GM12878 (cell line): ENCODE results near the gene AKNA. TPM values are rescaled to one million over a fixed set of nuclear protein-coding genes. Genes with fewer than 3 reads are reported as not detected.

Experiments used
- ATAC-seq: fragments of 200-7000 bp; cut with Tn5 transposase; 3 replicates; pipeline ENCODE4 v1.9.1; 2020; ENCODE audit warnings: mild to moderate bottlenecking, moderate library complexity
- BruUV-seq: library from RNA; stranded (reverse); fragments of 400-500 nt; replicated peaks from 2 replicates; lab custom pipeline; 2021; lab: Mats Ljungman, UMichigan
- CTCF ChIA-PET: fragments of 300-600 bp; sonication (Branson Sonifier 250); formaldehyde crosslinking; extraction: SDS; loops from one replicate; lab custom pipeline; 2021; ENCODE audit warnings: inconsistent platforms; lab: Yijun Ruan, JAX
- POLR2A ChIA-PET: fragments of 350-600 bp; formaldehyde crosslinking; extraction: SDS; loops from one replicate; lab custom pipeline; 2021; ENCODE audit warnings: inconsistent platforms; lab: Charles Lee
- RAD21 ChIA-PET: fragments of 300-600 bp; sonication (Branson Sonifier 250); formaldehyde crosslinking; loops from one replicate; lab custom pipeline; 2023; ENCODE audit warnings: antibody characterized with exemption; ENCODE audit not compliant: unreplicated experiment; lab: Charles Lee
- SMC1A ChIA-PET: fragments of 300-600 bp; sonication (Branson Sonifier 250); formaldehyde crosslinking; loops from one replicate; lab custom pipeline; 2023; ENCODE audit not compliant: unreplicated experiment, uncharacterized antibody; lab: Charles Lee
- DNase-seq: peaks from one replicate; pipeline ENCODE4 v3.0.0-alpha.2; 2011; ENCODE audit warnings: low read depth, low spot score
- FAIRE-seq: peaks from 3 replicates; lab custom pipeline; 2011; peaks lifted over from hg19 to GRCh38; lab: Jason Lieb, UNC
- H2AFZ ChIP-seq: 2 replicates; pipeline ENCODE4 v1.6.0; 2011; ENCODE audit warnings: low read depth, low read length, control low read depth; ENCODE audit not compliant: control insufficient read depth
- H3K27ac ChIP-seq: 2 replicates; pipeline ENCODE4 v1.5.1; 2011; ENCODE audit warnings: control low read depth; ENCODE audit not compliant: control insufficient read depth, insufficient read depth
- H3K27me3 ChIP-seq, 2 experiments: replicated peaks in 1 of 2; 2 replicates each; pipeline versions ENCODE4 v1.6.0 to v1.6.1; 2011; ENCODE audit warnings: low read length in 1 of 2; ENCODE audit not compliant: control insufficient read depth in 2 of 2, insufficient read depth in 2 of 2
- H3K36me3 ChIP-seq, 2 experiments: 2 replicates each; pipeline ENCODE4 v1.5.1; 2011; ENCODE audit warnings: low read length in 1 of 2; ENCODE audit not compliant: control insufficient read depth in 2 of 2, insufficient read depth in 2 of 2
- H3K4me1 ChIP-seq: 2 replicates; pipeline ENCODE4 v1.6.1; 2011; ENCODE audit warnings: mild to moderate bottlenecking, low read length, moderate library complexity, mixed read lengths; ENCODE audit not compliant: control insufficient read depth, insufficient read depth
- H3K4me2 ChIP-seq: 2 replicates; pipeline ENCODE4 v1.6.0; 2011; ENCODE audit warnings: control low read depth; ENCODE audit not compliant: control insufficient read depth, insufficient read depth
- H3K4me3 ChIP-seq: fragments of 200-600 bp; sonication (generic); 2 replicates; pipeline ENCODE4 v1.5.1; 2016
- H3K79me2 ChIP-seq: 2 replicates; pipeline ENCODE4 v1.6.0; 2011; ENCODE audit warnings: low read length; ENCODE audit not compliant: control insufficient read depth, insufficient read depth
- H3K9ac ChIP-seq: 2 replicates; pipeline ENCODE4 v1.8.0; 2011; ENCODE audit warnings: low read length, control low read depth, mixed read lengths; ENCODE audit not compliant: control insufficient read depth, insufficient read depth
- H3K9me3 ChIP-seq: replicated peaks from 3 replicates; pipeline ENCODE4 v1.5.1; 2011; ENCODE audit warnings: mild to moderate bottlenecking, low read length; ENCODE audit not compliant: control insufficient read depth, insufficient read depth
- H4K20me1 ChIP-seq: 2 replicates; pipeline ENCODE4 v1.6.0; 2011; ENCODE audit not compliant: control insufficient read depth, insufficient read depth
- CBX3 ChIP-seq: fragments of 200-600 bp; sonication (generic); IDR thresholded peaks from 2 replicates; pipeline ENCODE4 v1.6.1; 2016; ENCODE audit warnings: low read depth, borderline replicate concordance
- CHD1 ChIP-seq: IDR thresholded peaks from 2 replicates; pipeline ENCODE4 v1.6.1; 2012; ENCODE audit warnings: low read depth, low read length, improper control_type of control experiment
- CHD4 ChIP-seq: fragments of 200-600 bp; sonication (generic); IDR thresholded peaks from 2 replicates; pipeline ENCODE4 v1.6.1; 2016; ENCODE audit warnings: mild to moderate bottlenecking
- CREB1 ChIP-seq: IDR thresholded peaks from 2 replicates; pipeline ENCODE4 v1.6.1; 2012; ENCODE audit warnings: low read depth, mild to moderate bottlenecking, inconsistent platforms
- CUX1 ChIP-seq: IDR thresholded peaks from 2 replicates; pipeline ENCODE4 v1.6.1; 2012; ENCODE audit warnings: improper control_type of control experiment, low read depth, low read length; ENCODE audit not compliant: insufficient replicate concordance
- JUNB ChIP-seq: IDR thresholded peaks from 2 replicates; pipeline ENCODE4 v1.6.1; 2016; ENCODE audit warnings: antibody characterized with exemption, mild to moderate bottlenecking
- RB1 ChIP-seq: fragments of 450-650 bp; formaldehyde crosslinking; IDR thresholded peaks from 2 replicates; pipeline ENCODE4 v1.6.1; 2017; ENCODE audit warnings: mild to moderate bottlenecking, borderline replicate concordance
- TCF7 ChIP-seq: IDR thresholded peaks from 2 replicates; pipeline ENCODE4 v1.6.1; 2014; ENCODE audit warnings: antibody characterized with exemption, borderline replicate concordance
- ZNF217 ChIP-seq: fragments of 450-650 bp; IDR thresholded peaks from 2 replicates; pipeline ENCODE4 v1.6.1; 2017; ENCODE audit warnings: antibody characterized with exemption, mild to moderate bottlenecking
- WGBS: methylation state at CpG from one replicate; pipeline ENCODE4 v1.1.6; 2016; ENCODE audit warnings: low lambda C conversion rate; ENCODE audit not compliant: insufficient replicate concordance, insufficient coverage; ENCODE audit errors: missing lambda C conversion rate; 5-methylcytosine and 5-hydroxymethylcytosine counted together
- in situ Hi-C: fragments of 300-500 bp; cut with MboI; formaldehyde crosslinking; loops from 9 replicates; pipeline ENCODE4 v1.14.3; 2018; ENCODE audit warnings: mixed read lengths
- intact Hi-C: fragments of 100-400 bp; cut with micrococcal nuclease; formaldehyde crosslinking; loops from one replicate; pipeline ENCODE4 v1.14.2; 2022; ENCODE audit not compliant: unreplicated experiment
- polyA plus RNA-seq, 11 experiments: library from polyadenylated mRNA; depleted of rRNA in 4 of 11; unstranded in 6 of 11; stranded (reverse) in 5 of 11; fragments of >200 nt; fragmentation: Nextera tagmentation in 4 of 11; fragmentation: Illumina TruSeq in 1 of 11; extraction: Ambion mirVana in 4 of 11; extraction: Trizol in 1 of 11; gene quantifications; 1 replicate in 1 of 11; 2 replicates in 10 of 11; pipeline versions ENCODE4 v1.2.1 to v1.2.3, GENCODE V29; 2011 to 2016; ENCODE audit warnings: inconsistent platforms in 2 of 11, missing spikeins in 2 of 11, low read depth in 1 of 11
- total RNA-seq, 4 experiments: library from RNA; depleted of rRNA in 3 of 4; stranded (reverse); fragments of >200 nt in 3 of 4; fragmentation: Illumina TruSeq in 1 of 4; extraction: Trizol in 1 of 4; gene quantifications; 2 replicates each; pipeline versions ENCODE4 v1.2.1 to v1.2.3, GENCODE V29; 2013 to 2021
- TF ChIP-seq, protein P1 (sequence below): IDR thresholded peaks from 2 replicates; pipeline ENCODE4 v1.6.1; 2012; ENCODE audit warnings: low read depth, low read length, improper control_type of control experiment

Gene AKNA
- total and polyA plus RNA-seq, 10 of the 15 experiments (the other 5 are each of a cell fraction or from before 2014, with no cell fraction given): 1.6 to 132 (median 35.3) TPM

DNA sequence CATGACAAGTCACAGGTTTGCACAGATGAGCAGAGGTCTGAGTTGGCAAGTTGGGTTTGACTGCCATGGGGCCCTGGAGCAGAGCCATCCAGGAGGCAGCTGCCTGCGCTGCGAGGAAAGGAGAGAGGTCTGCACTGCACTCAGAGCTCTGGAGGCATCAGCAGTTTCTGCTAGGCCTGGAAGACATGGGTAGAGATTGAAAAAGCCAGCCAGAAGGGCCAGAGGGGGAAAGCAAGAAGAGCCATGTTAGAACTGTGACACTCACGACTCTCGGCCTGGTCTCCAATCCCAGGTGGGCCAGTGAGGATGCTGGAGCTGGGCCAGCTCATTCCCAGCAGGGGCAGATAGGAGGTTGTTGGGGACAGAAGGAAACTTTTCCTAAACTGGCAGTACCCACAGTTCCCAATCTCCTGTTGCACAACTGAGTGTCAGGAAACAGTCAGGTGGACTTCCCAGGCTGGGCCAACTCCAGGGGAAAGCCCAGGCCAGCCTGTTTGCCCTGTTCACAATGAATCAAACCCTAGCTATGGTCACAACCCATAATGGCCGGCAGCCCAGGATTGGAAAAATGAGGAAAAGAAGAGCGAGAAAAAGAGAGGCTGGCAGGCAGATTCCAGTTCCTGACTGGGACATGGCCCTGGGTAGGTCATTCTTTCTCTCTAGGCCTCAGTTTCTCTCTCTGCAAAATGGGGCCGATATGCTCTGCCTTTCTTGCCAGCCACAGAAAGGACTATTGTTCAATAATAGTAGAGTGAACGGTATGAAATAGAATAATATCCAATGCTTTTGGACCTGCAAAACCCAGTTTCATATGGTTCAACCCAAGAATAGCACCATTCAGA is 72.7 kb downstream of the AKNA start:
- ATAC-seq (no peak), DNase-seq (no peak), FAIRE-seq (no peak)
- Histone ChIP-seq H3K9ac (no peak overlapping the region), H4K20me1 (no peaks in the 10 kb centered on the region), H3K79me2 (no peaks in the 10 kb centered on the region), H3K9me3 (no peaks in the 10 kb centered on the region), H3K4me1 (no peaks in the 10 kb centered on the region), H2AFZ (no peak overlapping the region), H3K4me3 (no peak overlapping the region), H3K27me3 (no peaks in the 10 kb centered on the region; a peak in 1 of 4 replicates), H3K36me3 (no peaks in the 10 kb centered on the region), H3K4me2 (no peak overlapping the region), H3K27ac (no peak overlapping the region)
- CTCF ChIA-PET: no interaction called here
- TF ChIP-seq CHD1: no peak
- WGBS: 58% methylated on average over 8 of the region's 8 CpGs
- RAD21 ChIA-PET: no interaction called here
- POLR2A ChIA-PET: no interaction called here
- intact Hi-C loops: no loop called here
- SMC1A ChIA-PET: no interaction called here
- no TSS peak for BruUV-seq
- in situ Hi-C loops: no loop called here

DNA sequence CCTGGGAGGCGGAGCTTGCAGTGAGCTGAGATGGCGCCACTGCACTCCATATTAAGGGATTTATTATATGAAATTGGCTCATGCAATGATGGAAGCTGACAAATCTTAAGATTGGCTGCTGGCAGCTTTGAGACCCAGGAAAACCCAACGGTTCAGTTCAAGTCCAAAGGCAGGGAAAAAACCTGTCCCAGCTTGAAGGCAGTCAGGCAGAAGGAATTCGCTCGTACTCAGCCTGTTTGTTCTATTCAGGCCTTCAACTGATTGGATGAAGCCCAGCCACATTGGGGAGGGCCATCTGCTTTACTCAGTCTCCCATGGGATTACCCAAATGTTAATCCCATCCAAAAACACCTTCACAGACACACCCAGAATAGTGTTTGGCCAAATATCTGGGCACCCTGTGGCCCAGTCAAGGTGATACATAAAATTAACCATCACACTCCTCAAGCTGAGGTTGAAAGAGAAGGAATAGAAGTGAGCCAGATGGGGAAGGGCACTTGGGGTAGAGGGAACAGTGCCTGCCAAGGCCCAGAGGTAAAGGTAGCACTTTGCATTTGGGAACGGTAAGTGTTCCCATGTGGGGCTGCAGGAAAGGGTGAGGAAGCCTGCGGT is 73.4 kb downstream of the AKNA start:
- no peak for ATAC-seq
- Histone ChIP-seq H2AFZ (no peak overlapping the region), H3K27me3 (no peaks in the 10 kb centered on the region; a peak in 1 of 4 replicates), H3K36me3 (no peaks in the 10 kb centered on the region), H3K9ac (no peak overlapping the region), H3K27ac (no peak overlapping the region), H3K4me1 (no peaks in the 10 kb centered on the region), H3K9me3 (no peaks in the 10 kb centered on the region), H3K4me3 (no peak overlapping the region), H4K20me1 (no peaks in the 10 kb centered on the region), H3K79me2 (no peaks in the 10 kb centered on the region), H3K4me2 (no peak overlapping the region)
- 64% methylated on average over 7 of the region's 7 CpGs for WGBS
- CTCF ChIA-PET: interaction anchor here (0.7 to 0.9 kb wide), 2 partner anchors 59 to 91 kb away, joined by 3 read pairs; no protein-coding TSS in a partner anchor
- intact Hi-C loops: no loop called here
- RAD21 ChIA-PET: no interaction called here
- BruUV-seq: no TSS peak
- SMC1A ChIA-PET: no interaction called here
- no peak for DNase-seq
- no peak for FAIRE-seq
- in situ Hi-C loops: no loop called here
- POLR2A ChIA-PET: no interaction called here
- TF ChIP-seq, protein P1, sequence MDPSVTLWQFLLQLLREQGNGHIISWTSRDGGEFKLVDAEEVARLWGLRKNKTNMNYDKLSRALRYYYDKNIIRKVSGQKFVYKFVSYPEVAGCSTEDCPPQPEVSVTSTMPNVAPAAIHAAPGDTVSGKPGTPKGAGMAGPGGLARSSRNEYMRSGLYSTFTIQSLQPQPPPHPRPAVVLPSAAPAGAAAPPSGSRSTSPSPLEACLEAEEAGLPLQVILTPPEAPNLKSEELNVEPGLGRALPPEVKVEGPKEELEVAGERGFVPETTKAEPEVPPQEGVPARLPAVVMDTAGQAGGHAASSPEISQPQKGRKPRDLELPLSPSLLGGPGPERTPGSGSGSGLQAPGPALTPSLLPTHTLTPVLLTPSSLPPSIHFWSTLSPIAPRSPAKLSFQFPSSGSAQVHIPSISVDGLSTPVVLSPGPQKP: no peak
- TF ChIP-seq JUNB (no peak), TCF7 (no peak), RB1 (no peak), CUX1 (no peak), CHD4 (no peak), CREB1 (no peak), ZNF217 (no peak), CBX3 (no peak)
